Measurements from ENCODE around the gene ZCCHC24. TPM values are rescaled to one million over a fixed set of nuclear protein-coding genes. Genes with fewer than 3 reads are reported as not detected.

ZCCHC24 gene
- total RNA-seq, 3 donors from 2014 or later = 18.7 to 50.8 (median 48.8) TPM

- peak; percentile 56 to 70 for DNase-seq (ENCODE audit: low spot score in 2 of 2)
- Histone ChIP-seq H3K27ac (peak overlapping the region in 1 of 2 donors; percentile 93), H3K4me1 (peaks cover 40 to 70% of the 10 kb centered on the region in 2 donors), H3K27me3 (no peaks in the 10 kb centered on the region), H3K9me3 (no peaks in the 10 kb centered on the region), H3K36me3 (no peaks in the 10 kb centered on the region), H3K4me3 (peak overlapping the region in 2 of 3 donors; percentile 24 to 52)
- intact Hi-C loops (cut with DNase I; ENCODE audit: low total_unique reads) = no loop called here
- TF ChIP-seq POLR2AphosphoS5 (IDR thresholded peaks at IDR 0.05) (no peak), CTCF (IDR thresholded peaks at IDR 0.05) (no peak), POLR2A (IDR thresholded peaks at IDR 0.05) (no peak)
Measured at GRCh38 chr10:79403441-79404230, 41.8 kb downstream of the ZCCHC24 start.

- Histone ChIP-seq H3K27me3 (no peaks in the 10 kb centered on the region), H3K9me3 (no peaks in the 10 kb centered on the region), H3K27ac (peak overlapping the region in 1 of 2 donors; percentile 93), H3K4me3 (peak overlapping the region in 1 of 3 donors; percentile 52), H3K4me1 (peaks cover 35 to 65% of the 10 kb centered on the region in 2 donors), H3K36me3 (no peaks in the 10 kb centered on the region)
- DNase-seq (ENCODE audit: low spot score in 2 of 2) = peak in 1 of 2 donors; percentile 52
- intact Hi-C loops (cut with DNase I; ENCODE audit: low total_unique reads) = no loop called here
- TF ChIP-seq POLR2A (IDR thresholded peaks at IDR 0.05) (no peak), POLR2AphosphoS5 (IDR thresholded peaks at IDR 0.05) (no peak), CTCF (IDR thresholded peaks at IDR 0.05) (no peak)
Measured at GRCh38 chr10:79402951-79403350, 42.5 kb downstream of the ZCCHC24 start.

GRCh38 chr10:79402625-79402946 lies 42.8 kb downstream of the ZCCHC24 start:
- H3K4me1 ChIP-seq = peaks cover 36 to 61% of the 10 kb centered on the region in 2 donors

GRCh38 chr10:79401015-79401921 lies 44.2 kb downstream of the ZCCHC24 start:
- peak overlapping the region in 1 of 3 donors; percentile 7 for H3K4me3 ChIP-seq

More at GRCh38 chr10:79402625-79402946, 42.8 kb downstream of the ZCCHC24 start:
- intact Hi-C loops (cut with DNase I; ENCODE audit: low total_unique reads) = no loop called here
- H3K4me3 ChIP-seq = no peak overlapping the region
- H3K36me3 ChIP-seq = no peaks in the 10 kb centered on the region
- no peaks in the 10 kb centered on the region for H3K27me3 ChIP-seq
- TF ChIP-seq CTCF (IDR thresholded peaks at IDR 0.05) (no peak), POLR2A (IDR thresholded peaks at IDR 0.05) (no peak), POLR2AphosphoS5 (IDR thresholded peaks at IDR 0.05) (no peak)
- no peak for DNase-seq (ENCODE audit: low spot score in 2 of 2)
- no peaks in the 10 kb centered on the region for H3K9me3 ChIP-seq
- peak overlapping the region in 1 of 2 donors; percentile 93 for H3K27ac ChIP-seq

More at GRCh38 chr10:79401015-79401921, 44.2 kb downstream of the ZCCHC24 start:
- H3K27ac ChIP-seq = peak overlapping the region in 1 of 2 donors; percentile 93
- intact Hi-C loops (cut with DNase I; ENCODE audit: low total_unique reads) = no loop called here
- H3K9me3 ChIP-seq = no peaks in the 10 kb centered on the region
- peaks cover 36 to 52% of the 10 kb centered on the region in 2 donors for H3K4me1 ChIP-seq
- H3K27me3 ChIP-seq = no peaks in the 10 kb centered on the region
- no peaks in the 10 kb centered on the region for H3K36me3 ChIP-seq
- TF ChIP-seq POLR2A (IDR thresholded peaks at IDR 0.05) (no peak), CTCF (IDR thresholded peaks at IDR 0.05) (no peak), POLR2AphosphoS5 (IDR thresholded peaks at IDR 0.05) (peak in 2 of 3 donors; percentile 26 to 67)
- DNase-seq (ENCODE audit: low spot score in 2 of 2) = peak in 1 of 2 donors; percentile 41

All from breast epithelium (tissue), 4 donors.